ENCODE data around the gene SLC22A31.
"Not testable (repeated sequence)": the region's sequence is repeated elsewhere in the genome, so short reads cannot be mapped to it uniquely, and the experiment has no call there.

SLC22A31 gene

GRCh38 chr16:89200124-89200849 lies at the start of gene SLC22A31:
TSS of gene SLC22A31 (minus strand) at chr16:89200537. CDS start at chr16:89200501, 36 bp downstream.
- no peak for DNase-seq (ENCODE audit: low read depth in 2 of 2)

- no peak for DNase-seq (ENCODE audit: low read depth in 2 of 2)
Observed at GRCh38 chr16:89248196-89248982, 48.1 kb upstream of the SLC22A31 start.

- not testable (repeated sequence) for DNase-seq (ENCODE audit: low read depth in 2 of 2)
Observed at GRCh38 chr16:89247734-89248075, 47.4 kb upstream of the SLC22A31 start.

- DNase-seq (ENCODE audit: low read depth in 2 of 2): peak; percentile 85 to 87
Observed at GRCh38 chr16:89246903-89247733, 46.8 kb upstream of the SLC22A31 start.

GRCh38 chr16:89246383-89246902 lies 46.1 kb upstream of the SLC22A31 start:
- no peak for DNase-seq (ENCODE audit: low read depth in 2 of 2)

GRCh38 chr16:89244754-89245153 lies 44.4 kb upstream of the SLC22A31 start:
- no peak for DNase-seq (ENCODE audit: low read depth in 2 of 2)

- DNase-seq (ENCODE audit: low read depth in 2 of 2): not testable (repeated sequence)
Observed at GRCh38 chr16:89244264-89244663, 43.9 kb upstream of the SLC22A31 start.

GRCh38 chr16:89243664-89244063 lies 43.3 kb upstream of the SLC22A31 start:
- no peak for DNase-seq (ENCODE audit: low read depth in 2 of 2)

GRCh38 chr16:89242795-89243200 lies 42.5 kb upstream of the SLC22A31 start:
- DNase-seq (ENCODE audit: low read depth in 2 of 2): no peak

GRCh38 chr16:89241187-89242007 lies 41.1 kb upstream of the SLC22A31 start:
- DNase-seq (ENCODE audit: low read depth in 2 of 2): peak; percentile 52 to 63

GRCh38 chr16:89237733-89238132 lies 37.4 kb upstream of the SLC22A31 start:
- DNase-seq (ENCODE audit: low read depth in 2 of 2): no peak

- DNase-seq (ENCODE audit: low read depth in 2 of 2): no peak
Observed at GRCh38 chr16:89233678-89234490, 33.5 kb upstream of the SLC22A31 start.

GRCh38 chr16:89232107-89232506 lies 31.8 kb upstream of the SLC22A31 start:
- no peak for DNase-seq (ENCODE audit: low read depth in 2 of 2)

GRCh38 chr16:89230255-89230654 lies 29.9 kb upstream of the SLC22A31 start:
- no peak for DNase-seq (ENCODE audit: low read depth in 2 of 2)

- DNase-seq (ENCODE audit: low read depth in 2 of 2): no peak
Observed at GRCh38 chr16:89224665-89225064, 24.3 kb upstream of the SLC22A31 start.

GRCh38 chr16:89222931-89223330 lies 22.6 kb upstream of the SLC22A31 start:
- no peak for DNase-seq (ENCODE audit: low read depth in 2 of 2)

GRCh38 chr16:89221604-89222003 lies 21.3 kb upstream of the SLC22A31 start:
- no peak for DNase-seq (ENCODE audit: low read depth in 2 of 2)

- DNase-seq (ENCODE audit: low read depth in 2 of 2): no peak
Observed at GRCh38 chr16:89219365-89219764, 19.0 kb upstream of the SLC22A31 start.

GRCh38 chr16:89217388-89218191 lies 17.3 kb upstream of the SLC22A31 start, which contains the start of gene ZNF778:
TSS of gene ZNF778 (plus strand) at chr16:89217703. CDS start at chr16:89221128, 3,425 bp downstream.
- DNase-seq (ENCODE audit: low read depth in 2 of 2): peak; percentile 69 to 72

GRCh38 chr16:89217138-89217387 lies 16.7 kb upstream of the SLC22A31 start:
- DNase-seq (ENCODE audit: low read depth in 2 of 2): no peak

Data from stimulated activated CD8-positive, alpha-beta memory T cell treated with anti-CD3 and anti-CD28 coated beads, Interleukin-15, amount 100 ng/mL, for 48 hours (primary cell).